HG02623 (cell line): ENCODE measurements around the gene CDH24.
A peak's percentile ranks its signal among the peaks of the same experiment; 100 is the strongest.

Experiments used
- ATAC-seq: cut with Tn5 transposase; IDR thresholded peaks from one replicate; pipeline ENCODE4 v1.9.1; 2021; ENCODE audit warnings: moderate library complexity; ENCODE audit not compliant: unreplicated experiment

The CDH24 gene

GRCh38 chr14:23091294-23092225, 34.2 kb upstream of the CDH24 start:
- ATAC-seq: no peak

- ATAC-seq: no peak
Measured at GRCh38 chr14:23090254-23090636, 32.9 kb upstream of the CDH24 start.

GRCh38 chr14:23089498-23090253, 32.4 kb upstream of the CDH24 start:
- no peak for ATAC-seq

GRCh38 chr14:23086565-23086964, 29.2 kb upstream of the CDH24 start:
- ATAC-seq: no peak

GRCh38 chr14:23085458-23085857, 28.1 kb upstream of the CDH24 start:
- ATAC-seq: no peak

GRCh38 chr14:23080474-23080873, 23.2 kb upstream of the CDH24 start:
- no peak for ATAC-seq

GRCh38 chr14:23079716-23080115, 22.4 kb upstream of the CDH24 start:
- no peak for ATAC-seq

- ATAC-seq: no peak
Measured at GRCh38 chr14:23078692-23079116, 21.4 kb upstream of the CDH24 start.

- ATAC-seq: no peak
Measured at GRCh38 chr14:23077962-23078361, 20.6 kb upstream of the CDH24 start.

GRCh38 chr14:23076785-23077408, 19.6 kb upstream of the CDH24 start:
- no peak for ATAC-seq

- no peak for ATAC-seq
Measured at GRCh38 chr14:23074906-23075305, 17.6 kb upstream of the CDH24 start.

GRCh38 chr14:23071921-23072539, 14.7 kb upstream of the CDH24 start:
- no peak for ATAC-seq

- ATAC-seq: peak; percentile 89
Measured at GRCh38 chr14:23071244-23071920, 14.1 kb upstream of the CDH24 start.

GRCh38 chr14:23070262-23071129, 13.2 kb upstream of the CDH24 start:
- no peak for ATAC-seq

GRCh38 chr14:23069413-23069806, 12.1 kb upstream of the CDH24 start:
- no peak for ATAC-seq

GRCh38 chr14:23068789-23069412, 11.6 kb upstream of the CDH24 start:
- peak; percentile 49 for ATAC-seq

GRCh38 chr14:23067847-23068788, 10.8 kb upstream of the CDH24 start:
- ATAC-seq: no peak
